ENCODE measurements around the gene ZEB2. TPM values are rescaled to one million over a fixed set of nuclear protein-coding genes. Genes with fewer than 3 reads are reported as not detected.
A peak's percentile ranks its signal among the peaks of the same experiment; 100 is the strongest.

The ZEB2 gene
- total RNA-seq, 4 donors from 2014 or later: 21.7 to 52.1 (median 37.9) TPM

GRCh38 chr2:144524118-144525009, 4.4 kb upstream of the ZEB2 start:
- Histone ChIP-seq H3K36me3 (no peaks in the 10 kb centered on the region), H3K27ac (peak overlapping the region; percentile 79 to 81 (median 80)), H3K9me3 (no peaks in the 10 kb centered on the region), H3K27me3 (peaks cover 11% of the 10 kb centered on the region), H3K4me1 (peaks cover 8 to 14% of the 10 kb centered on the region in 2 donors), H3K4me3 (replicated peaks in 1 of 3) (peak overlapping the region in 2 of 3 donors; percentile 40 to 49)
- intact Hi-C loops (cut with DNase I): no loop called here
- 17 to 33% methylated on average over 22 to 49 of the region's 58 CpGs for WGBS, 2 donors
- DNase-seq: no peak
- no peak for TF ChIP-seq POLR2A (IDR thresholded peaks at IDR 0.05)
- TF ChIP-seq, protein P1, sequence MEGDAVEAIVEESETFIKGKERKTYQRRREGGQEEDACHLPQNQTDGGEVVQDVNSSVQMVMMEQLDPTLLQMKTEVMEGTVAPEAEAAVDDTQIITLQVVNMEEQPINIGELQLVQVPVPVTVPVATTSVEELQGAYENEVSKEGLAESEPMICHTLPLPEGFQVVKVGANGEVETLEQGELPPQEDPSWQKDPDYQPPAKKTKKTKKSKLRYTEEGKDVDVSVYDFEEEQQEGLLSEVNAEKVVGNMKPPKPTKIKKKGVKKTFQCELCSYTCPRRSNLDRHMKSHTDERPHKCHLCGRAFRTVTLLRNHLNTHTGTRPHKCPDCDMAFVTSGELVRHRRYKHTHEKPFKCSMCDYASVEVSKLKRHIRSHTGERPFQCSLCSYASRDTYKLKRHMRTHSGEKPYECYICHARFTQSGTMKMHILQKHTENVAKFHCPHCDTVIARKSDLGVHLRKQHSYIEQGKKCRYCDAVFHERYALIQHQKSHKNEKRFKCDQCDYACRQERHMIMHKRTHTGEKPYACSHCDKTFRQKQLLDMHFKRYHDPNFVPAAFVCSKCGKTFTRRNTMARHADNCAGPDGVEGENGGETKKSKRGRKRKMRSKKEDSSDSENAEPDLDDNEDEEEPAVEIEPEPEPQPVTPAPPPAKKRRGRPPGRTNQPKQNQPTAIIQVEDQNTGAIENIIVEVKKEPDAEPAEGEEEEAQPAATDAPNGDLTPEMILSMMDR (IDR thresholded peaks at IDR 0.05): no peak

- DNase-seq: no peak
- no peaks in the 10 kb centered on the region for H3K9me3 ChIP-seq
- H3K27ac ChIP-seq: peak overlapping the region; percentile 79 to 81 (median 80)
- peak overlapping the region in 2 of 3 donors; percentile 40 to 49 for H3K4me3 ChIP-seq (replicated peaks in 1 of 3)
- peaks cover 11% of the 10 kb centered on the region for H3K27me3 ChIP-seq
- 2 to 4% methylated on average over 15 of the region's 15 CpGs for WGBS, 2 donors
- TF ChIP-seq POLR2A (IDR thresholded peaks at IDR 0.05): no peak
- TF ChIP-seq, protein P1 (IDR thresholded peaks at IDR 0.05): no peak
- intact Hi-C loops (cut with DNase I): no loop called here
- no peaks in the 10 kb centered on the region for H3K36me3 ChIP-seq
- H3K4me1 ChIP-seq: peaks cover 8 to 14% of the 10 kb centered on the region in 2 donors
These were observed 3.7 kb upstream of the ZEB2 start for GRCh38 chr2:144523596-144524117.

DNA sequence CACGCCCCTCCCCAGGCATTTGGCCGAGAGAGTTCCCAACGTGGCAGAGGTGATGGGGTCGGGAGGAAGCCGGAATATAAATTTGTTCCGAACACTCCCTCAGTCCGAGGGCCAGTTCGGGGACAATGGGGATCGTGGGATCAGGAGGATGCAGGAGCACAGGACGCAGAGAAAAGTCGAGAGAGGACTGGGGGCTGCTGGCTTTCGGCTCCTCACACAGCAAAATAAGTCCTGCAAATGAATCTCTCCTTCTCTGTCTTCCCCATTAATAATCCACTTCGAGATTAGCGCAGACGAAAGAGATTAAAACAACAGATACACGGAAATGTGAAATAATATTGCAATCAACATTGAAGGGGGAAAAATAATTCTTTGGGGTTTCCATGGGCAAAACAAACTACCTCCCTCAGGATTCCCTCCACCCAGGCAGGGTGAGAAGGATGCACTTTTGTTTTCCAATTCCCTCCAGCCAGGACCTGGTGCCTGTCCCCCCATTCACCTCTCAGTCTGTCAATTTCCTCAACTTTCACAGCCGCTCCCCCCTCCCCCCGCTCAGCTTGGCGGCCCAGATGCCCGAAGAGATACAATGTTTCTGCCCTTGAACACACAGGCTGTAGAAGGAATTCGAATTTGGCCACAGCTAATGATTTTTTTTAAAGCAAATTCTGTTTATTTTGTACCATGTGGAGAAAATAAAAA, 3.1 kb upstream of the ZEB2 start:
- H3K36me3 ChIP-seq: no peaks in the 10 kb centered on the region
- intact Hi-C loops (cut with DNase I): no loop called here
- peaks cover 11% of the 10 kb centered on the region for H3K27me3 ChIP-seq
- peak overlapping the region; percentile 79 to 81 (median 80) for H3K27ac ChIP-seq
- DNase-seq: peak in 1 of 2 donors; percentile 27
- no peaks in the 10 kb centered on the region for H3K9me3 ChIP-seq
- peaks cover 8 to 14% of the 10 kb centered on the region in 2 donors for H3K4me1 ChIP-seq
- TF ChIP-seq POLR2A (IDR thresholded peaks at IDR 0.05): no peak
- TF ChIP-seq, protein P1 (IDR thresholded peaks at IDR 0.05): no peak
- H3K4me3 ChIP-seq (replicated peaks in 1 of 3): peak overlapping the region in 2 of 3 donors; percentile 40 to 49
- 9 to 13% methylated on average over 21 of the region's 21 CpGs for WGBS, 2 donors

DNA sequence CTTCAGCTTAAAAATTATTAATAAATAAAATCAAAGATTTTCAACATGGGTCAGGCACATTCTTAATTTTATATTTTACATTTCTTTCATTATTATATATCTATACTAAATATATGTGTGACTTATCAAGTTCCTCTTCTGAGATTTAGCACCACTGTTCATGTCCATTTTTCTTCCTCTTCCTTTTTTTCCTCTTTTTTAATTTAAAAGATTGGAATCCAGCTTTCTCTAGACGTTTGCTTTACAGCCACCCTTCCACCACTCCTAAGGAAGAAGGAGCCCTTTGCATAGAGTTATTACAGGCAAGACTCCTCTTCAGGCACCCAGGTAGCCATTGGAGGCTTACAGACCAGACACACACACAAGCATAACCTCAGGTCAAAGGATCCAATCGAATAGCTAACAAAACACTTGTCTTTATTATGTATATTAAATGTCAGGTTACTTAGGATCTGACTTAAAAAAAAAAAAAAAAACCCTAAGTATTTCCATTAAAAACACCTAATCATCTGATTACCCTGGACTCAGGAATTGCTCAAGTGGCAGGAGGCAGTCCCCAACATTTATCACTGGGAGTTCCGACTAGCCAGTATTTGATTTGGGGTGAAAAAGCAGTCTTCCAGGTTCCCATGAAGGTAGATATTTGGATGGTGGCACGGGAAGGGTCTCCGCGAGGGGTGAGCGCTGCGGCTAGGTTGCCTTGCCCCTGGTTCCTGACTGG, 2.4 kb upstream of the ZEB2 start:
- H3K27me3 ChIP-seq: peaks cover 11% of the 10 kb centered on the region

More for the DNA sequence above, 2.4 kb upstream of the ZEB2 start:
- H3K9me3 ChIP-seq: no peaks in the 10 kb centered on the region
- H3K4me3 ChIP-seq (replicated peaks in 1 of 3): no peak overlapping the region
- intact Hi-C loops (cut with DNase I): no loop called here
- no peak for TF ChIP-seq POLR2A (IDR thresholded peaks at IDR 0.05)
- TF ChIP-seq, protein P1 (IDR thresholded peaks at IDR 0.05): no peak
- WGBS, 2 donors: 16 to 20% methylated on average over 5 to 8 of the region's 8 CpGs
- no peak for DNase-seq
- H3K36me3 ChIP-seq: no peaks in the 10 kb centered on the region
- peaks cover 8 to 17% of the 10 kb centered on the region in 2 donors for H3K4me1 ChIP-seq
- H3K27ac ChIP-seq: peak overlapping the region; percentile 68 to 80 (median 79)

Measured in thyroid gland (tissue), 4 donors.